ENCODE results near the gene MMS19.

The MMS19 gene

DNA sequence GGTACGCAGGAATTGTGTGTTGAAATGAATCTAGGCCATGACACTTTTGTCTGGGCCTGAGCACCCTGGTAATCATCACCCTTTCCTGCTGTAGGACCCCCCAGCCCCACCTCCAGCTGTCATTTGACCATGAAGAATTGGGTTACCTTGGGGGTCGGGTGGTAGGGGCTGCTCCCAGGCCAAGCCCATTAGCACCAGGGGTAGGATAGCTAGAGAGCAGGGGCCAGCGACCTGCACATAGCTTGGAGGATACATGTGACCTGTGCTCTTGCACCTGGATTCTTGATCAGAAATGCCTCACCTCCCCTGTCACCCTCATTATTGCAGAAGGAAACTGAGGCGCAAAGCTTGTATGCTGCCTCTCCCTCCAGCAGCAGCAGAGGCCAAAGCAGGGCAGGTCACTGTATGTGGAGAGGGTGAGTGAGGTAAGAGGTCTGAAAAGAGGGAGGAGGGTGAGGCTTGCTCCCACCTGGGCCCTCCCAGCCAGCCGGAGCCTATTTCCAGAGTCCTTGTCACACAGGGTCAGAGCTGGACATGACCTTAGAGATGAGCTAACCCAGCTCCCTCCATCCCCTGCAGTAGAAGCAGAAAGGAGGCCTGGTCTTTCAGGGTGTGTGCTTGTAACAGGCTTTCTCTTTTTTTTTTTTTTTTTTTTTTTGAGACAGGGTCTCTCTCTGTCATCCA, 39.1 kb upstream of the MMS19 start:
- no peak overlapping the region for H3K27ac ChIP-seq
- H3K9me3 ChIP-seq (ENCODE audit: severe bottlenecking), result no peaks in the 10 kb centered on the region
- TF ChIP-seq CTCF (IDR thresholded peaks at IDR 0.05; ENCODE audit: low read depth, low read length), result no peak
- no peaks in the 10 kb centered on the region for H3K27me3 ChIP-seq (ENCODE audit: insufficient read depth, low read depth, severe bottlenecking)
- no peaks in the 10 kb centered on the region for H3K36me3 ChIP-seq
- no peak overlapping the region for H3K4me3 ChIP-seq (ENCODE audit: low read depth, low read length)
- no peak for DNase-seq

DNA sequence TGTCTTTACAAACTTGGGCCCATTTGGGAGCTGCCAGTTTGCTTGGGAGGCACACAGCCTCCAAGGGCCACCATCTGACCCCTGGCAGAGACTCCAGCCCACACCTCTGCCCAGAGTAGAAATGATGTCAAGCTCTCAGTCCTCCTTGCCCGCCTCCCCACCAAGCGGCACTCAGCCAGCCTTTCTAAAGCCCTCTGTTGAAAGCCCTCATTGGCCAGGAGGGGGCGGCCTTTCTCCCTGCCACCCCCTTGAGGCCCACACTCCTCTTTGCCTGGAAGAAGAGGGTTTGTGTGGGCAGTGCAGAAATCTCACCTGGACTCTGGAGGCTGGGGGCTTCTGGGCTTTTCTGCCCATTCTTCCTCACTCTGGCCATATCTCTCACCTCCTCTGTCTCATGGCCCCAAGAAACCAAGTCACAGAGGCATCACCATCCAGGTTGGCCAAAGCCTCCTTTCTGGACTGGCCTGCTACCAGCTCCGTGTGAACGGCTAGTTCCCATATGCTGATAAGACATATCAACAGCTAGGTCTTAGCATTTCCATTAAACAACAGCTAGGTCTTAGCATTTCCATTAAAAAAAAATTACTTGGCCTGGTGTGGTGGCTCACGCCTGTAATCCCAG, 36.6 kb upstream of the MMS19 start:
- Histone ChIP-seq H3K36me3 (no peaks in the 10 kb centered on the region), H3K27ac (no peak overlapping the region), H3K27me3 (ENCODE audit: insufficient read depth, low read depth, severe bottlenecking) (no peaks in the 10 kb centered on the region), H3K4me3 (ENCODE audit: low read depth, low read length) (no peak overlapping the region), H3K9me3 (ENCODE audit: severe bottlenecking) (no peaks in the 10 kb centered on the region)
- TF ChIP-seq CTCF (IDR thresholded peaks at IDR 0.05; ENCODE audit: low read depth, low read length), result peak; percentile 78
- DNase-seq, result peak; percentile 57

DNA sequence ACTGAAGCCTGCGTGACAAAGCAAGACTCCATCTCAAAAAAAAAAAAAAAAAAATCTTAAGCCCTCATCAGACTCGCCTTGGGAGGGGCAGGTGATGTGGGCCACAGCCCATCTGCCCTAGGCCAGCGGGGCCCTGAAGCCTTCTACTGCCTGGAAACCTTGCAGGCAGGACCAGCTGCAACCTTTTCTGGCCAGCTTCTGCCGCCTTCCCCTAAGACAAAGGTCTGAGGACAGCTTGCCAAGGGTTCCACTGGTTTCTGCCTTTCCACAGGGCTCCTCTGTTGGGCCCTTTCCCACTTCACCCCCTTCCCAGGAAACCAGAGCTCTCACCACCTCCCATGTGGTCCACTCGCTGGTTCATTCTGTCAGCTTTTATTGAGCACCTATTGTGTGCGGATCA, 35.7 kb upstream of the MMS19 start:
- no peak for TF ChIP-seq CTCF (IDR thresholded peaks at IDR 0.05; ENCODE audit: low read depth, low read length)
- H3K27me3 ChIP-seq (ENCODE audit: insufficient read depth, low read depth, severe bottlenecking), result no peaks in the 10 kb centered on the region
- no peaks in the 10 kb centered on the region for H3K36me3 ChIP-seq
- no peak overlapping the region for H3K4me3 ChIP-seq (ENCODE audit: low read depth, low read length)
- DNase-seq, result no peak
- peak overlapping the region; percentile 6; the same call in 1 of the 2 replicates for H3K27ac ChIP-seq
- no peaks in the 10 kb centered on the region for H3K9me3 ChIP-seq (ENCODE audit: severe bottlenecking)

DNA sequence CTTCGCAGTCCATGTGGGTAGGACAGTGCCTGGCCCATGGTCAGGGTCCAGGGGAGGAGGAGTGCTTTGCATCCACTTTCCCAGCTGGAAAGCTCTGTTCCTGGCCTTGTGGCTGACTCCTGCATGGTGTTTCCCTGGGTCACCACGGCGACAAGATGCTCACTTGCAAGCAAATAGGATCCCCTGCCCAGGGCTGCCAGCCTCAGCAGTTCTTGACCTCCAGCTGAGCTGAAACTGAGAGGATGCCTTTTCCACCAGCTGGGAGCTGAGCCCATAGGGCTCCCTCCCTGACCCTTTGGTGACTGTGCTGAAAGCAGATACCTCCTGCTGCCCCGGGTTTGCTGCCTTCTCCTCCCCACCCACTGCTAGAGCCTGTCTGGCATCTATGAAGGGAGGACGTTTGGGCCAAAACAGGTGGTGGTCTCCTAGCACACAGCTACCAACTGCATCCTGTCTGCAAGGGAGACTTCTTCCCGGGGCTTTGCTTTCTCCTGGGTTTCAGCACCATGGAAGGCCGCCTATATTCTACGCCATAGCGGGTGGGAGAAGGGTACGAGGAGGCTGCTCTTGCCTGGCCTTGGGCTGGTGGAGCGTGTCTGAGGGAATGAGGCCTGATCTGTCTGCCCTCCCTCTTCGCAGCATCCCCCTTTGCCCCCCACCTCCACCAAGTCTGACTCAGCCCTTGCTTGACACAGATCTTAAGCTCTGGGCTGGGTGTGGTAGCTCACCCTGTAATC, 34.9 kb upstream of the MMS19 start:
- peak; percentile 49 for DNase-seq
- TF ChIP-seq CTCF (IDR thresholded peaks at IDR 0.05; ENCODE audit: low read depth, low read length), result no peak
- H3K4me3 ChIP-seq (ENCODE audit: low read depth, low read length), result no peak overlapping the region
- no peaks in the 10 kb centered on the region for H3K27me3 ChIP-seq (ENCODE audit: insufficient read depth, low read depth, severe bottlenecking)
- no peak overlapping the region for H3K27ac ChIP-seq
- no peaks in the 10 kb centered on the region for H3K9me3 ChIP-seq (ENCODE audit: severe bottlenecking)
- no peaks in the 10 kb centered on the region for H3K36me3 ChIP-seq

GRCh38 chr10:97531401-97531986, 33.3 kb upstream of the MMS19 start:
- no peaks in the 10 kb centered on the region for H3K27me3 ChIP-seq (ENCODE audit: insufficient read depth, low read depth, severe bottlenecking)
- H3K4me3 ChIP-seq (ENCODE audit: low read depth, low read length), result no peak overlapping the region
- no peak for DNase-seq
- H3K27ac ChIP-seq, result no peak overlapping the region
- no peaks in the 10 kb centered on the region for H3K9me3 ChIP-seq (ENCODE audit: severe bottlenecking)
- H3K36me3 ChIP-seq, result no peaks in the 10 kb centered on the region
- no peak for TF ChIP-seq CTCF (IDR thresholded peaks at IDR 0.05; ENCODE audit: low read depth, low read length)
